GM23248 (cell line): Measurements from ENCODE around the gene GPR176. TPM values are rescaled to one million over a fixed set of nuclear protein-coding genes. Genes with fewer than 3 reads are reported as not detected.

ENCODE experiments used
- DNase-seq: peaks from one replicate; pipeline ENCODE4 v3.0.0-alpha.2; 2015
- H2AFZ ChIP-seq: fragments of 200-600 bp; sonication (generic); 2 replicates; pipeline ENCODE4 v1.6.1; 2016; ENCODE audit warnings: antibody characterized with exemption
- H3F3A ChIP-seq: fragments of 200-600 bp; sonication (generic); 2 replicates; pipeline ENCODE4 v1.6.1; 2016; ENCODE audit warnings: mild to moderate bottlenecking, antibody characterized with exemption, mixed run types; ENCODE audit not compliant: insufficient read depth
- H3K27ac ChIP-seq: fragments of 200-600 bp; sonication (generic); 2 replicates; pipeline ENCODE4 v1.5.1; 2016; ENCODE audit warnings: mild to moderate bottlenecking
- H3K27me3 ChIP-seq: fragments of 200-600 bp; sonication (generic); replicated peaks from 2 replicates; pipeline ENCODE4 v1.6.1; 2016; ENCODE audit warnings: mild to moderate bottlenecking; ENCODE audit not compliant: insufficient read depth
- H3K36me3 ChIP-seq: fragments of 200-600 bp; sonication (generic); 2 replicates; pipeline ENCODE4 v1.6.1; 2016; ENCODE audit warnings: low read depth, mild to moderate bottlenecking
- H3K4me1 ChIP-seq: fragments of 200-600 bp; sonication (generic); 2 replicates; pipeline ENCODE4 v1.6.1; 2016; ENCODE audit warnings: mild to moderate bottlenecking; ENCODE audit not compliant: insufficient read depth
- H3K4me2 ChIP-seq: fragments of 200-600 bp; sonication (generic); one replicate; pipeline ENCODE4 v1.6.1; 2016; ENCODE audit warnings: mild to moderate bottlenecking; ENCODE audit not compliant: unreplicated experiment
- H3K4me3 ChIP-seq: fragments of 200-600 bp; sonication (generic); 2 replicates; pipeline ENCODE4 v1.5.1; 2016; ENCODE audit warnings: mild to moderate bottlenecking
- H3K79me2 ChIP-seq: fragments of 200-600 bp; sonication (generic); 2 replicates; pipeline ENCODE4 v1.6.1; 2016; ENCODE audit warnings: mild to moderate bottlenecking; ENCODE audit not compliant: insufficient read depth
- H3K9ac ChIP-seq: fragments of 200-600 bp; sonication (generic); 2 replicates; pipeline ENCODE4 v1.6.1; 2016; ENCODE audit warnings: mild to moderate bottlenecking
- H3K9me2 ChIP-seq: fragments of 200-600 bp; sonication (generic); 2 replicates; pipeline ENCODE4 v1.6.1; 2016; ENCODE audit warnings: mixed run types, mild to moderate bottlenecking, moderate library complexity; ENCODE audit not compliant: insufficient read depth
- H3K9me3 ChIP-seq: fragments of 200-600 bp; sonication (generic); one replicate; pipeline ENCODE4 v1.6.1; 2017; ENCODE audit warnings: low read depth
- H4K20me1 ChIP-seq: fragments of 200-600 bp; sonication (generic); 2 replicates; pipeline ENCODE4 v1.6.0; 2016; ENCODE audit not compliant: insufficient read depth
- EZH2 ChIP-seq: fragments of 200-600 bp; sonication (generic); IDR thresholded peaks from 2 replicates; pipeline ENCODE4 v1.6.1; 2018; ENCODE audit warnings: antibody characterized with exemption, mild to moderate bottlenecking; ENCODE audit not compliant: insufficient read depth, poor library complexity, severe bottlenecking
- EZH2phosphoT487 ChIP-seq: fragments of 200-600 bp; sonication (generic); IDR thresholded peaks from 2 replicates; pipeline ENCODE4 v1.6.1; 2018; ENCODE audit warnings: antibody characterized with exemption, moderate library complexity, mild to moderate bottlenecking, low read depth; ENCODE audit not compliant: insufficient read depth
- WGBS, 2 experiments: methylation state at CpG; one replicate each; pipeline ENCODE4 v1.1.6; 2015 to 2017; ENCODE audit warnings: low lambda C conversion rate in 2 of 2, low coverage in 1 of 2; ENCODE audit errors: missing lambda C conversion rate in 2 of 2; 5-methylcytosine and 5-hydroxymethylcytosine counted together
- in situ Hi-C: fragments of 300-500 bp; cut with MboI; formaldehyde crosslinking; loops from 2 replicates; pipeline ENCODE4 v1.15.0; 2020
- polyA plus RNA-seq: library from polyadenylated mRNA; unstranded; fragments of >200 nt; fragmentation: Nextera tagmentation; extraction: Ambion mirVana; gene quantifications from 2 replicates; pipeline ENCODE4 v1.2.1, GENCODE V29; 2016
- total RNA-seq: library from RNA; depleted of rRNA; stranded (reverse); fragments of >200 nt; shearing (Covaris generic); gene quantifications from 2 replicates; pipeline ENCODE4 v1.2.3, GENCODE V29; 2014

GPR176 gene
- total and polyA plus RNA-seq, 2 experiments from 2014 or later, result 161 to 254 TPM

- Histone ChIP-seq H3K4me3 (no peak overlapping the region), H3K9ac (no peak overlapping the region), H3K4me2 (no peak overlapping the region), H4K20me1 (no peaks in the 10 kb centered on the region; the same call in 1 of the 2 replicates), H3K9me2 (no peaks in the 10 kb centered on the region), H3F3A (peaks cover 22% of the 10 kb centered on the region), H3K36me3 (no peaks in the 10 kb centered on the region; the same call in 1 of the 2 replicates), H2AFZ (no peak overlapping the region), H3K27me3 (no peaks in the 10 kb centered on the region), H3K4me1 (peaks cover 45% of the 10 kb centered on the region), H3K9me3 (no peaks in the 10 kb centered on the region), H3K27ac (peak overlapping the region; percentile 5; the same call in 1 of the 2 replicates), H3K79me2 (peaks cover 99% of the 10 kb centered on the region)
- 50 to 52% methylated on average over 1 of the region's 1 CpG for WGBS, 2 experiments
- in situ Hi-C loops, result no loop called here
- no peak for TF ChIP-seq EZH2phosphoT487
- peak; percentile 55 for DNase-seq
These were observed 32.2 kb downstream of the GPR176 start for GRCh38 chr15:39887832-39888231.

GRCh38 chr15:39887211-39887610, 32.9 kb downstream of the GPR176 start:
- no peak overlapping the region for H3K27ac ChIP-seq
- H3K27me3 ChIP-seq, result no peaks in the 10 kb centered on the region
- no peak overlapping the region for H3K4me3 ChIP-seq
- no peaks in the 10 kb centered on the region; the same call in 1 of the 2 replicates for H4K20me1 ChIP-seq
- H3K79me2 ChIP-seq, result peaks cover 99% of the 10 kb centered on the region
- peak overlapping the region; percentile 1 for H3K4me2 ChIP-seq
- H2AFZ ChIP-seq, result no peak overlapping the region
- WGBS, 2 experiments, result 100% methylated on average over 1 of the region's 1 CpG
- peaks cover 25% of the 10 kb centered on the region for H3F3A ChIP-seq
- no peak overlapping the region for H3K9ac ChIP-seq
- H3K4me1 ChIP-seq, result peaks cover 49% of the 10 kb centered on the region
- no peak for DNase-seq
- H3K9me2 ChIP-seq, result no peaks in the 10 kb centered on the region
- in situ Hi-C loops, result no loop called here
- no peaks in the 10 kb centered on the region; the same call in 1 of the 2 replicates for H3K36me3 ChIP-seq
- TF ChIP-seq EZH2phosphoT487 (no peak), EZH2 (no peak)
- no peaks in the 10 kb centered on the region for H3K9me3 ChIP-seq

GRCh38 chr15:39886418-39886817, 33.6 kb downstream of the GPR176 start:
- no peak overlapping the region for H3K9ac ChIP-seq
- TF ChIP-seq EZH2, result no peak
- TF ChIP-seq EZH2phosphoT487, result no peak
- no peaks in the 10 kb centered on the region for H3K9me2 ChIP-seq
- H3F3A ChIP-seq, result peaks cover 33% of the 10 kb centered on the region
- no peaks in the 10 kb centered on the region for H3K9me3 ChIP-seq
- H3K79me2 ChIP-seq, result peaks cover 99% of the 10 kb centered on the region
- no peak overlapping the region for H3K27ac ChIP-seq
- H2AFZ ChIP-seq, result no peak overlapping the region
- 19 to 24% methylated on average over 3 of the region's 3 CpGs for WGBS, 2 experiments
- H4K20me1 ChIP-seq, result no peaks in the 10 kb centered on the region; the same call in 1 of the 2 replicates
- H3K4me3 ChIP-seq, result no peak overlapping the region
- H3K36me3 ChIP-seq, result no peaks in the 10 kb centered on the region; the same call in 1 of the 2 replicates
- in situ Hi-C loops, result no loop called here
- peaks cover 57% of the 10 kb centered on the region for H3K4me1 ChIP-seq
- no peak for DNase-seq
- H3K4me2 ChIP-seq, result no peak overlapping the region
- H3K27me3 ChIP-seq, result no peaks in the 10 kb centered on the region

- H2AFZ ChIP-seq, result no peak overlapping the region
- no peaks in the 10 kb centered on the region; the same call in 1 of the 2 replicates for H4K20me1 ChIP-seq
- in situ Hi-C loops, result no loop called here
- peak; percentile 22 for DNase-seq
- peaks cover 42% of the 10 kb centered on the region for H3F3A ChIP-seq
- no peak overlapping the region for H3K27ac ChIP-seq
- H3K4me1 ChIP-seq, result peaks cover 60% of the 10 kb centered on the region
- no peaks in the 10 kb centered on the region for H3K9me3 ChIP-seq
- no peak overlapping the region for H3K4me3 ChIP-seq
- no peak overlapping the region for H3K9ac ChIP-seq
- no peaks in the 10 kb centered on the region for H3K27me3 ChIP-seq
- no peak overlapping the region for H3K4me2 ChIP-seq
- no peaks in the 10 kb centered on the region; the same call in 1 of the 2 replicates for H3K36me3 ChIP-seq
- peaks cover 99% of the 10 kb centered on the region for H3K79me2 ChIP-seq
- H3K9me2 ChIP-seq, result no peaks in the 10 kb centered on the region
- TF ChIP-seq EZH2 (no peak), EZH2phosphoT487 (no peak)
These were observed 34.8 kb downstream of the GPR176 start for GRCh38 chr15:39885099-39885777.
